GM23338 (cell line): ENCODE results near the gene COLEC12. TPM values are rescaled to one million over a fixed set of nuclear protein-coding genes. Genes with fewer than 3 reads are reported as not detected.

Experiments
- ATAC-seq: fragments of 200-7000 bp; cut with Tn5 transposase; 3 replicates; pipeline ENCODE4 v1.9.1; 2020
- DNase-seq: peaks from one replicate; pipeline ENCODE4 v3.0.0-alpha.2; 2015; ENCODE audit warnings: low spot score
- H2AFZ ChIP-seq: fragments of 200-600 bp; sonication (generic); 2 replicates; pipeline ENCODE4 v1.8.0; 2016; ENCODE audit warnings: antibody characterized with exemption, mild to moderate bottlenecking, moderate library complexity
- H3F3A ChIP-seq: fragments of 200-600 bp; sonication (generic); replicated peaks from 2 replicates; pipeline ENCODE4 v1.8.0; 2017; ENCODE audit warnings: antibody characterized with exemption, mixed run types, low read depth
- H3K27ac ChIP-seq: fragments of 200-600 bp; sonication (generic); 2 replicates; pipeline ENCODE4 v1.6.1; 2016; ENCODE audit warnings: low read depth
- H3K27me3 ChIP-seq: fragments of 200-600 bp; sonication (generic); 2 replicates; pipeline ENCODE4 v1.8.0; 2016; ENCODE audit warnings: mild to moderate bottlenecking, mixed run types, moderate library complexity; ENCODE audit not compliant: insufficient read depth
- H3K36me3 ChIP-seq: fragments of 200-600 bp; sonication (generic); 2 replicates; pipeline ENCODE4 v1.8.0; 2016; ENCODE audit warnings: mild to moderate bottlenecking; ENCODE audit not compliant: insufficient read depth
- H3K4me1 ChIP-seq: fragments of 200-600 bp; sonication (generic); 2 replicates; pipeline ENCODE4 v1.8.0; 2016; ENCODE audit warnings: mild to moderate bottlenecking, moderate library complexity; ENCODE audit not compliant: insufficient read depth
- H3K4me2 ChIP-seq: fragments of 200-600 bp; sonication (generic); 2 replicates; pipeline ENCODE4 v1.7.1; 2017; ENCODE audit warnings: mixed run types
- H3K4me3 ChIP-seq: fragments of 200-600 bp; sonication (generic); 2 replicates; pipeline ENCODE4 v1.6.1; 2016; ENCODE audit warnings: mixed run types
- H3K79me2 ChIP-seq: fragments of 200-600 bp; sonication (generic); replicated peaks from 2 replicates; pipeline ENCODE4 v1.8.0; 2017; ENCODE audit warnings: mild to moderate bottlenecking; ENCODE audit not compliant: insufficient read depth
- H3K9me2 ChIP-seq: fragments of 200-600 bp; sonication (generic); 2 replicates; pipeline ENCODE4 v1.8.0; 2017; ENCODE audit not compliant: insufficient read depth
- H4K20me1 ChIP-seq: fragments of 200-600 bp; sonication (generic); replicated peaks from 2 replicates; pipeline ENCODE4 v1.8.0; 2017; ENCODE audit warnings: mild to moderate bottlenecking; ENCODE audit not compliant: insufficient read depth
- H3K27ac Mint-ChIP-seq: 2 replicates; pipeline ENCODE4 v1.8.0; 2020; ENCODE audit warnings: inconsistent platforms, mild to moderate bottlenecking, moderate library complexity, mixed read lengths
- H3K27me3 Mint-ChIP-seq: 3 replicates; pipeline ENCODE4 v1.8.0; 2022; ENCODE audit warnings: low read depth, mild to moderate bottlenecking, moderate library complexity, mixed read lengths, inconsistent platforms; ENCODE audit not compliant: insufficient read depth, poor library complexity
- H3K36me3 Mint-ChIP-seq: 3 replicates; pipeline ENCODE4 v1.8.0; 2021; ENCODE audit warnings: low read depth, mild to moderate bottlenecking, inconsistent platforms, moderate library complexity, mixed read lengths
- H3K4me1 Mint-ChIP-seq: 3 replicates; pipeline ENCODE4 v1.8.0; 2020; ENCODE audit warnings: mild to moderate bottlenecking, inconsistent platforms, mixed read lengths
- H3K4me3 Mint-ChIP-seq: 3 replicates; pipeline ENCODE4 v1.8.0; 2021; ENCODE audit warnings: moderate library complexity, mild to moderate bottlenecking, inconsistent platforms, mixed read lengths
- H3K9me3 Mint-ChIP-seq: 3 replicates; pipeline ENCODE4 v1.8.0; 2020; ENCODE audit warnings: moderate library complexity, mild to moderate bottlenecking, inconsistent platforms, mixed read lengths
- polyA plus RNA-seq: library from polyadenylated mRNA; unstranded; fragments of >200 nt; fragmentation: Nextera tagmentation; extraction: Ambion mirVana; gene quantifications from 2 replicates; pipeline ENCODE4 v1.2.1, GENCODE V29; 2016
- total RNA-seq: library from RNA; depleted of rRNA; stranded (reverse); fragments of >200 nt; shearing (Covaris generic); gene quantifications from 2 replicates; pipeline ENCODE4 v1.2.3, GENCODE V29; 2014
- TF ChIP-seq, protein P1 (sequence below): fragments of 250-450 bp; sonication (Bioruptor Pico); IDR thresholded peaks from 2 replicates; pipeline ENCODE4 v1.5.0; 2020; ENCODE audit warnings: mild to moderate bottlenecking, moderate library complexity
- TF ChIP-seq, protein P2 (sequence below): IDR thresholded peaks from one replicate; pipeline ENCODE4 v1.6.1; 2018; ENCODE audit warnings: antibody characterized with exemption; ENCODE audit not compliant: unreplicated experiment
- TF ChIP-seq, protein P3 (sequence below): IDR thresholded peaks from 2 replicates; pipeline ENCODE4 v1.6.1; 2016; ENCODE audit warnings: antibody characterized with exemption

The COLEC12 gene
- total and polyA plus RNA-seq, 2 experiments from 2014 or later, result 1.1 to 3.2 TPM

DNA sequence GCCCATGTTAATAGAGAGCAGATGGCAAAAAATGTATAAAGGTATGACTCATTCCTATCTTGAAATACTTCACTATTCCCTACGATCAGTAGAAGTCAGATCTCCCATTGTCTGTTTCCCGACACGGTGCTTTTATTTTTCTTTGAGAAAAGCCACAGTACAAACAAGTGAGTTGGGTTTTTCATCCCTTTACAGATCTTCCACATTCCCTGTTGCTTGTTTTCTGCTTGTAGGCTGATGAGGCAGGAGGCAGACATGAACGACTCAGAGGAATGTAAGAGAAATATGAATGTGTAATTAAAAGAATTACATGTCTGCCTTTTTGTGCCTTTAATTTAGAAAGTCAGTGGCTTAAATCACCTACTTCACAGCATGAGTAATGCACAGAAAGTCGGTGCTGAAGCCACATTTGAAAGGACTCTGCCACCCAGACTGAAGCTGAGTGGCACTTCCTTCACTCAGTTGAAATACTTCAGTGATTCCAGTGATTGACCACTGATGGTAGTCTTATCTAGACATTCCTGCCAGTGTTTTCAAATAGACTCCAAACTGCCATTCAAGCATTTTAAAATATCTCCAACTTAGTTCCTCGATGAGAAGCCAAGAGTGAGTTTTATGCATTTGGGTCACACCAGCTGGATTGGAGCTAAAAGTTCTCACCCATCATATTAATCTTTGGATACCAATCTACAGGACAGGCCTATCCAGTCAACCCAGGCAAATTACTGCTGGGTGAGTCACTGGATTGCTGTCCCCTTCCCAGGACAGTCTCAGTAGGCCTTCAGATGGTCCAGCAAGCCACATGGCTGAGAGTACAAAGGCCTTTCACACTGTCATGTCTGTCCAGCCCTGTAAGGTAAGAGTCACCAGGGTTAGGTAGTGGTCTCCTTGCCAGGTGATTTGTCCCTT, 79.0 kb downstream of the COLEC12 start:
- H3K4me3 ChIP-seq, result no peak overlapping the region
- Mint-ChIP-seq H3K9me3 (no peaks in the 10 kb centered on the region), H3K27me3 (peaks cover 2% of the 10 kb centered on the region), H3K36me3 (no peaks in the 10 kb centered on the region), H3K4me1 (peaks cover 15% of the 10 kb centered on the region), H3K27ac (no peak overlapping the region), H3K4me3 (no peak overlapping the region)
- H3F3A ChIP-seq, result no peaks in the 10 kb centered on the region
- no peak for DNase-seq
- H3K9me2 ChIP-seq, result no peaks in the 10 kb centered on the region
- no peak for ATAC-seq
- H4K20me1 ChIP-seq, result no peaks in the 10 kb centered on the region
- H3K27me3 ChIP-seq, result no peaks in the 10 kb centered on the region
- no peak overlapping the region for H3K27ac ChIP-seq
- no peaks in the 10 kb centered on the region for H3K79me2 ChIP-seq
- TF ChIP-seq, protein P1, sequence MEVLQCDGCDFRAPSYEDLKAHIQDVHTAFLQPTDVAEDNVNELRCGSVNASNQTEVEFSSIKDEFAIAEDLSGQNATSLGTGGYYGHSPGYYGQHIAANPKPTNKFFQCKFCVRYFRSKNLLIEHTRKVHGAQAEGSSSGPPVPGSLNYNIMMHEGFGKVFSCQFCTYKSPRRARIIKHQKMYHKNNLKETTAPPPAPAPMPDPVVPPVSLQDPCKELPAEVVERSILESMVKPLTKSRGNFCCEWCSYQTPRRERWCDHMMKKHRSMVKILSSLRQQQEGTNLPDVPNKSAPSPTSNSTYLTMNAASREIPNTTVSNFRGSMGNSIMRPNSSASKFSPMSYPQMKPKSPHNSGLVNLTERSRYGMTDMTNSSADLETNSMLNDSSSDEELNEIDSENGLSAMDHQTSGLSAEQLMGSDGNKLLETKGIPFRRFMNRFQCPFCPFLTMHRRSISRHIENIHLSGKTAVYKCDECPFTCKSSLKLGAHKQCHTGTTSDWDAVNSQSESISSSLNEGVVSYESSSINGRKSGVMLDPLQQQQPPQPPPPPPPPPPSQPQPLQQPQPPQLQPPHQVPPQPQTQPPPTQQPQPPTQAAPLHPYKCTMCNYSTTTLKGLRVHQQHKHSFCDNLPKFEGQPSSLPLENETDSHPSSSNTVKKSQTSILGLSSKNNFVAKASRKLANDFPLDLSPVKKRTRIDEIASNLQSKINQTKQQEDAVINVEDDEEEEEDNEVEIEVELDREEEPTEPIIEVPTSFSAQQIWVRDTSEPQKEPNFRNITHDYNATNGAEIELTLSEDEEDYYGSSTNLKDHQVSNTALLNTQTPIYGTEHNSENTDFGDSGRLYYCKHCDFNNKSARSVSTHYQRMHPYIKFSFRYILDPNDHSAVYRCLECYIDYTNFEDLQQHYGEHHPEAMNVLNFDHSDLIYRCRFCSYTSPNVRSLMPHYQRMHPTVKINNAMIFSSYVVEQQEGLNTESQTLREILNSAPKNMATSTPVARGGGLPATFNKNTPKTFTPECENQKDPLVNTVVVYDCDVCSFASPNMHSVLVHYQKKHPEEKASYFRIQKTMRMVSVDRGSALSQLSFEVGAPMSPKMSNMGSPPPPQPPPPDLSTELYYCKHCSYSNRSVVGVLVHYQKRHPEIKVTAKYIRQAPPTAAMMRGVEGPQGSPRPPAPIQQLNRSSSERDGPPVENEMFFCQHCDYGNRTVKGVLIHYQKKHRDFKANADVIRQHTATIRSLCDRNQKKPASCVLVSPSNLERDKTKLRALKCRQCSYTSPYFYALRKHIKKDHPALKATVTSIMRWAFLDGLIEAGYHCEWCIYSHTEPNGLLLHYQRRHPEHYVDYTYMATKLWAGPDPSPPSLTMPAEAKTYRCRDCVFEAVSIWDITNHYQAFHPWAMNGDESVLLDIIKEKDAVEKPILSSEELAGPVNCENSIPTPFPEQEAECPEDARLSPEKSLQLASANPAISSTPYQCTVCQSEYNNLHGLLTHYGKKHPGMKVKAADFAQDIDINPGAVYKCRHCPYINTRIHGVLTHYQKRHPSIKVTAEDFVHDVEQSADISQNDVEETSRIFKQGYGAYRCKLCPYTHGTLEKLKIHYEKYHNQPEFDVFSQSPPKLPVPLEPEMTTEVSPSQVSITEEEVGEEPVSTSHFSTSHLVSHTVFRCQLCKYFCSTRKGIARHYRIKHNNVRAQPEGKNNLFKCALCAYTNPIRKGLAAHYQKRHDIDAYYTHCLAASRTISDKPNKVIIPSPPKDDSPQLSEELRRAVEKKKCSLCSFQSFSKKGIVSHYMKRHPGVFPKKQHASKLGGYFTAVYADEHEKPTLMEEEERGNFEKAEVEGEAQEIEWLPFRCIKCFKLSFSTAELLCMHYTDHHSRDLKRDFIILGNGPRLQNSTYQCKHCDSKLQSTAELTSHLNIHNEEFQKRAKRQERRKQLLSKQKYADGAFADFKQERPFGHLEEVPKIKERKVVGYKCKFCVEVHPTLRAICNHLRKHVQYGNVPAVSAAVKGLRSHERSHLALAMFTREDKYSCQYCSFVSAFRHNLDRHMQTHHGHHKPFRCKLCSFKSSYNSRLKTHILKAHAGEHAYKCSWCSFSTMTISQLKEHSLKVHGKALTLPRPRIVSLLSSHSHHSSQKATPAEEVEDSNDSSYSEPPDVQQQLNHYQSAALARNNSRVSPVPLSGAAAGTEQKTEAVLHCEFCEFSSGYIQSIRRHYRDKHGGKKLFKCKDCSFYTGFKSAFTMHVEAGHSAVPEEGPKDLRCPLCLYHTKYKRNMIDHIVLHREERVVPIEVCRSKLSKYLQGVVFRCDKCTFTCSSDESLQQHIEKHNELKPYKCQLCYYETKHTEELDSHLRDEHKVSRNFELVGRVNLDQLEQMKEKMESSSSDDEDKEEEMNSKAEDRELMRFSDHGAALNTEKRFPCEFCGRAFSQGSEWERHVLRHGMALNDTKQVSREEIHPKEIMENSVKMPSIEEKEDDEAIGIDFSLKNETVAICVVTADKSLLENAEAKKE (CRISPR knock-in tag), result no peak
- TF ChIP-seq, protein P2, sequence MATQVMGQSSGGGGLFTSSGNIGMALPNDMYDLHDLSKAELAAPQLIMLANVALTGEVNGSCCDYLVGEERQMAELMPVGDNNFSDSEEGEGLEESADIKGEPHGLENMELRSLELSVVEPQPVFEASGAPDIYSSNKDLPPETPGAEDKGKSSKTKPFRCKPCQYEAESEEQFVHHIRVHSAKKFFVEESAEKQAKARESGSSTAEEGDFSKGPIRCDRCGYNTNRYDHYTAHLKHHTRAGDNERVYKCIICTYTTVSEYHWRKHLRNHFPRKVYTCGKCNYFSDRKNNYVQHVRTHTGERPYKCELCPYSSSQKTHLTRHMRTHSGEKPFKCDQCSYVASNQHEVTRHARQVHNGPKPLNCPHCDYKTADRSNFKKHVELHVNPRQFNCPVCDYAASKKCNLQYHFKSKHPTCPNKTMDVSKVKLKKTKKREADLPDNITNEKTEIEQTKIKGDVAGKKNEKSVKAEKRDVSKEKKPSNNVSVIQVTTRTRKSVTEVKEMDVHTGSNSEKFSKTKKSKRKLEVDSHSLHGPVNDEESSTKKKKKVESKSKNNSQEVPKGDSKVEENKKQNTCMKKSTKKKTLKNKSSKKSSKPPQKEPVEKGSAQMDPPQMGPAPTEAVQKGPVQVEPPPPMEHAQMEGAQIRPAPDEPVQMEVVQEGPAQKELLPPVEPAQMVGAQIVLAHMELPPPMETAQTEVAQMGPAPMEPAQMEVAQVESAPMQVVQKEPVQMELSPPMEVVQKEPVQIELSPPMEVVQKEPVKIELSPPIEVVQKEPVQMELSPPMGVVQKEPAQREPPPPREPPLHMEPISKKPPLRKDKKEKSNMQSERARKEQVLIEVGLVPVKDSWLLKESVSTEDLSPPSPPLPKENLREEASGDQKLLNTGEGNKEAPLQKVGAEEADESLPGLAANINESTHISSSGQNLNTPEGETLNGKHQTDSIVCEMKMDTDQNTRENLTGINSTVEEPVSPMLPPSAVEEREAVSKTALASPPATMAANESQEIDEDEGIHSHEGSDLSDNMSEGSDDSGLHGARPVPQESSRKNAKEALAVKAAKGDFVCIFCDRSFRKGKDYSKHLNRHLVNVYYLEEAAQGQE, result no peak
- TF ChIP-seq, protein P3, sequence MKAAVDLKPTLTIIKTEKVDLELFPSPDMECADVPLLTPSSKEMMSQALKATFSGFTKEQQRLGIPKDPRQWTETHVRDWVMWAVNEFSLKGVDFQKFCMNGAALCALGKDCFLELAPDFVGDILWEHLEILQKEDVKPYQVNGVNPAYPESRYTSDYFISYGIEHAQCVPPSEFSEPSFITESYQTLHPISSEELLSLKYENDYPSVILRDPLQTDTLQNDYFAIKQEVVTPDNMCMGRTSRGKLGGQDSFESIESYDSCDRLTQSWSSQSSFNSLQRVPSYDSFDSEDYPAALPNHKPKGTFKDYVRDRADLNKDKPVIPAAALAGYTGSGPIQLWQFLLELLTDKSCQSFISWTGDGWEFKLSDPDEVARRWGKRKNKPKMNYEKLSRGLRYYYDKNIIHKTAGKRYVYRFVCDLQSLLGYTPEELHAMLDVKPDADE, result no peak
- no peak overlapping the region for H3K4me2 ChIP-seq
- peaks cover 10% of the 10 kb centered on the region; the same call in 1 of the 2 replicates for H3K4me1 ChIP-seq
- H3K36me3 ChIP-seq, result no peaks in the 10 kb centered on the region
- no peak overlapping the region for H2AFZ ChIP-seq
